Muscle of arm (tissue), 12 donors: ENCODE data around the gene IL1R2. TPM values are rescaled to one million over a fixed set of nuclear protein-coding genes. Genes with fewer than 3 reads are reported as not detected.

Experiments used
- polyA plus RNA-seq, 12 donors: library from polyadenylated mRNA; unstranded; fragments of 120-200 nt; gene quantifications; one replicate each; pipeline ENCODE4 v1.2.1, GENCODE V29; 2013; ENCODE audit not compliant: insufficient read length in 12 of 12

Gene IL1R2
- polyA plus RNA-seq, 12 donors = 0.28 to 2.0 (median 0.54) TPM; not detected in 8

Other genes starting within 250 kb of the IL1R2 start
- 10 to 100 TPM in 9 of 12 donors, 1 to 10 TPM in 2, not detected in 1; 9.1 to 28.1 (median 11.7) TPM for gene IL1R1, start 150.8 kb downstream of the IL1R2 start, polyA plus RNA-seq
- 1 to 10 TPM in 1 of 12 donors, under 1 TPM in 9, not detected in 2; 0.07 to 2.2 (median 0.32) TPM for gene IL1RL2, start 195.1 kb downstream of the IL1R2 start, polyA plus RNA-seq